ENCODE data around the gene AMDHD1.
"Not testable (repeated sequence)": the region's sequence is repeated elsewhere in the genome, so short reads cannot be mapped to it uniquely, and the experiment has no call there.

AMDHD1 gene

DNA sequence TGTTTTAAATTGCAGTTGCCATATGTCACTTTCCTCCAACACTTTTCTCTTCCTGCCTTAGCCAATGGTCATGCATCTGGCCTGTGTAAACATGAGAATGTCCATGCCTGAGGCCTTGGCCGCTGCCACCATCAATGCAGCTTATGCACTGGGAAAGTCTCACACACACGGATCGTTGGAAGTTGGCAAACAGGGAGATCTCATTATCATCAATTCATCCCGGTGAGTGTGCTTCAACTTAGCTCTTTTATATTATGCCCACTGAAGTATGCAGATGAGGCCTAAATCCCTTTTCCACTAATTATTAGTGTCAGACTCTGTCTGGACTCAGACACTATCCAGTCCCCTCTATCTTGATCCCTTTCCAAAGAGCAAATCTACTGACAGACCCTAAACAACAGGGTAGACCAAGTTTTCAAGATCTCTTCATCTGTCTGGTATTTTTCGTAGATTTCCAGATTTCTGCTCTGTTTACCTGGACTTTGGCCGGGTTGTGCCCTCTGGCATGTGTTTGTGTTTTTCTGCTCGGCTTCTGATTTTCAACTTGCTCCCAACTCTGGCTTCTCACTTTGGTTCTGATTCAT, 23.2 kb downstream of the AMDHD1 start:
- DNase-seq, result no peak

GRCh38 chr12:95967301-95967700, 24.2 kb downstream of the AMDHD1 start:
- DNase-seq, result no peak

DNA sequence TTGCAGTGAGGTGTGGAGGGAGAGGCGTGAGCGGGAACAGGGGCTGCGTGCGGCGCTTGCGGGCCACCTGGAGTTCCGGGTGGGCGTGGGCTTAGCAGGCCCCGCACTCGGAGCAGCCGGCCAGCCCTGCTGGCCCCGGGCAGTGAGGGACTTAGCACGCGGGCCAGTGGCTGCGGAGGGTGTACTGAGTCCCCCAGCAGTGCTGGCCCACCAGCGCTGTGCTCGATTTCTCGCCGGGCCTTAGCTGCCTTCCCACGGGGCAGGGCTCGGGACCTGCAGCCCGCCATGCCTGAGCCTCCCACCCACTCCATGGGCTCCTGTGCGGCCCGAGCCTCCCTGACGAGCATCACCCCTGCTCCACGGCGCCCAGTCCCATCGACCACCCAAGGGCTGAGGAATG, 26.0 kb downstream of the AMDHD1 start:
- DNase-seq, result not testable (repeated sequence)

- no peak for DNase-seq
Measured at GRCh38 chr12:95970905-95971304, 27.8 kb downstream of the AMDHD1 start.

GRCh38 chr12:95972832-95973456, 29.8 kb downstream of the AMDHD1 start:
- DNase-seq, result no peak

GRCh38 chr12:95974358-95974757, 31.2 kb downstream of the AMDHD1 start:
- no peak for DNase-seq

GRCh38 chr12:95975491-95975890, 32.4 kb downstream of the AMDHD1 start:
- no peak for DNase-seq

DNA sequence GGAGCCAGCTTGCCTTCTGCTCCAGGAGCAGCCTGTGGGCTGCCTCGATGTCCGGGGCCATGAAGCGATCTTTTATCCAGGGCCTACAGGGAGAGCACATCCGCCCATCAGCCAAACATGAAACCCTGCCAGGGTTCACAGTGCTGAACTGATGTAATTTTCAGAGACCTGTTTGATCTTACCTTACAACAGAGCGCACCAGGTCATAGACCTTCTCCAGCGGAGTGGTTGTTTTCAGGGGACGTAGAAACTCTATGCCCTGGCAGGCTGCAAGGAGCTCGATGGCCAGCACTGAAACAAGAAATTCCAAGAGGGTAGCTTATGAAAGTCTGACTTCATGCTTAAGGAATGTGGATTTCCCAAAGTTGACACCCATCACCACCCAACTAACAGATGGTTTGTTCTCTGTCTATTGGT, 33.3 kb downstream of the AMDHD1 start:
- DNase-seq, result no peak

DNA sequence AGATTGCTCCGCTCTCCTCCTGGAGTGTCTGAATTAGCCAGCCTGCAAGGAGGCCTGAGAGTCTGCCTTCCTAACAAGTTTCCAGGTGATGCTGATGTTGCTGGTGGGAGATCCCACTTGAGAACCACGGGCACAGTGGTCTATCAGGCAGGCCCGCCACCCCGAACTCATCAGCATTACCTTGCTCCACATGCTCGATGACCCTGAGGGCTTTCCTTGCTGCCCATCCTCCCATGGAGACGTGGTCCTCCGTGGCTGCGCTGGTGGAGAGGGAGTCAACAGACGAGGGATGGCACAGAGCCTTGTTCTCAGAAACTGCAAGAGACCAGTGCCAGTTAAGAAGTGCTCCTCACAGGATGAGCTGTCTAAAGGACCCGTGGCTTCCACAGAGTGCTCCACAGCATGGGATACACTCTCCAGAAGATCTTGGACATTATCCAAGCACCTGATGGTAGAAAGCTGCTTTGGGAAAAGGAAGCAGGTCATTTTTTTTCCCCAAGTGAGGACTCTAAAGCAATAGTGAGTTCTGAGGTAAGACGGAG, 34.7 kb downstream of the AMDHD1 start:
- DNase-seq, result no peak

DNA sequence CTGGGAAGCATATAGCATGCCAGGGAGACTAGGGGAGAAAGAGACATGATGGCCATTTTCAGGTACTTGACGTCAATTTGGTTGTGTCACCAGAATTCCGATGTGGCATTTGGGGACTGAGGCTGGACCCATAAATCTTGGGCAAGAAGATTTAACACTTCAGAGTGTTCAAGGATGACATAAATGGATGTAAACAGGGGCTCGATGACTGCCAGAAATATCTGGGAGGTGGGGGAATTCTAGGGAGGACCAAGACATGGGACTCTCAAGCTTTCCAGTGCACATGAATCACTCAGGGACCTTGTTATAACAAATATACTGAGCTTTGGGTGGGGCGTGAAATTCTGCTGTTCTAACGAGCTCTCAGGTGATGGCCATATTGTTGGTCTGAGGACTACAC, 35.2 kb downstream of the AMDHD1 start:
- no peak for DNase-seq

- DNase-seq, result no peak
Measured at GRCh38 chr12:95978774-95979173, 35.6 kb downstream of the AMDHD1 start.

- DNase-seq, result no peak
Measured at GRCh38 chr12:95980437-95980836, 37.3 kb downstream of the AMDHD1 start.

GRCh38 chr12:95982602-95983001, 39.5 kb downstream of the AMDHD1 start:
- no peak for DNase-seq

GRCh38 chr12:95984682-95985081, 41.6 kb downstream of the AMDHD1 start:
- DNase-seq, result no peak

- no peak for DNase-seq
Measured at GRCh38 chr12:95986635-95987570, 43.8 kb downstream of the AMDHD1 start.

- DNase-seq, result no peak
Measured at GRCh38 chr12:95988506-95989275, 45.6 kb downstream of the AMDHD1 start.

DNA sequence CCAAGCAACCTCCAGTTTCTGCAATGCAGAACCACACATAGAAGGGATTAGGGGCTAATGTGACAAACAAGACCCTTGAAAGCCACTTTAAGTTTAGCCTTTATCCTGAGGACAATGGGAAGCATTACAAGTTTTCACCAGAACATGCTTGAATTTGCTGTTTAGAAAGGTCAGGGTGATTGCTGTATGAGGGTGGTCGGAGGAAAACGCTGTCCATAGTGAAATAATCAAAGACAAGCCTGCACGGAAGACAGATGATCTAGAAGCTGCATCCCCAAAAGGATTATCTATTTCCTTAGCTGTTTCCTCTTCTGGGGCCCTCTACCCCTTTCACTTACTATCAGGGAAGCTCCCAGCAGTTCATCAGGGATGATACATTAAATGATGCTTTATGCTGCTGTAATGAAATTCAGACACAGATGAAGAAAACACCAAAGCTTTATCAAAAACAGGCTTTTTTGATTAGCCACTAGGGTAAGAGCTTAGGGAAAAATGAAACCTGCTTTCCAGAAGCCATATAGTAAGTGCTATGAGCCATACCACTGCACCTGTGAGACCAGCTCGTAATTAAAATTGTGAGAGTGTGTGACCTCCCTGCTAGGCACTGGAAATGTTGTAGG, 46.5 kb downstream of the AMDHD1 start:
- no peak for DNase-seq

DNA sequence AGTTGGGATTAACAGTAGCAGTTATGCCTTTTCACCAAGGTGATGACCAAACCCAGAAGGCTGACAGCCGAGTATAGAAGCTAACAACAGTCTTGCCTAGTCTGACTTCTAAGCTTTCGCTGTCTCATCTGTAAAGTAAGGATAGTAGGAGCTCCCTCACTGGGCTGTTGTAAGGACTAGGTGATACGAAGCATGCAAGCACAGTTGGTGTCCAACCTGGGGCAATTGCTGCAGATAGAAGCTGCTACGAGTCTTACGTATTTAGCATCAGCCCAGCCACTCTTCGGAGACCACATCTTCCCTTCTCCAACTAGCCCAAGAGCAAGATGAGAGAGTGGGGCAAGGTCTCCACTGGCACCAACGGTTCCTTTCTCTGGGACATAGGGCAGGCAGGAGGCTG, 47.0 kb downstream of the AMDHD1 start:
- DNase-seq, result no peak

DNA sequence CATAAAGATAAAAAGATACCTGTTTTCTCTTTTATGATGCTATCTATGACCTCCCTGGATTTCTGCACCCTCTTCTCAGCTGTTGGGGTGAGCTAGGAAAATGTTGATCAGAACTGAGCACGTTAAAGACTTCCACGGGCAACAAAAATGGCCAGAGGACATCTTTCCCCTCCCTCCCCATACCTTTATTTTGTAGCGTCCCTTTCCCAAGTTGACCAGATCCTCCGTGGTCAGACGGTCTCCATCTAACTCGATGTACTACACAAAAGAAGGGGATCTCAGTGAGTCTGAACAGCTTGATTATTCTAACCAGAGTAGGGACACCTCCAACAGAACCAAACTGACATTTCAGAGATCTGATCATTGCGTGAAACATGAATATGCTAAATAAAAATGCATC, 50.8 kb downstream of the AMDHD1 start:
- DNase-seq, result no peak

- DNase-seq, result no peak
Measured at GRCh38 chr12:95994476-95994875, 51.3 kb downstream of the AMDHD1 start.

DNA sequence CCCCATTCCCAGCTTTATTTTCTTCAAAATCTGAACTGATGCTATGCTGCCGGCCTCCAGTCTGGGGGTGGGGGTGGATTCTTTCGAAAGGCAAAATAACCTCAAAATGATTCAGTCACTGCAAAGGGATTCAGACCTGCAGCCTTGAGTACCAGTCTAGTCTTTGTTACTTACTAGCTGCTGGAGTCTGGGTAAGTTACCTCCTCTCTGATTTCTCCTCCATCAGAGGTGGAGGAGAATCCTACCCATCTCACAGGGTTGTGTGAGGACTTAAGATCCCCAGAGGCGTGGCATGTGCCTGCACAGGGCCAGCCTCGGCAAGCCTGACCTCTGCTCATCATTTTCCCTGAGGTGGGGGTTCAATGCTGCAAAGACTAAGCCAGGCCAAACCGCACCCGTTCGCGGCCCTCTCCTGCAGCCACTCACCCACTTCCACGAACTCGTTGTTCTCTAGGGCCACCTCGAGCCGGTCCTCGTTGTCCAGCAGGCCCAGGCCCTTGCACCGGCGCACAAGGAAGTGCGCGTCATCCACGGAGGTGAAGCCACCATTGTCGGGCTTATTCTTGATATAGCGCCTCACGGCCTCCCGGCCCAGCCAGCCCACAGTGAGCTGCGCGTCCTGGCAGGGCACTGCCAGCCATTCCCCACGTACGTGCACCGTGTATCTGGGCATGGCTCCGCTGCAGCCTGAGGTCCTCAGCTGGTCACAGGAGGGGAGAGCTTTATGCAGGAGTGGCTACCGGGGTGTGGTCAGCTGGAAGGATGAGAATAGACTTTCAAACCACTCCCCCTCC, 52.3 kb downstream of the AMDHD1 start:
- no peak for DNase-seq
